HG03558 (cell line): ENCODE measurements around the gene PAM16.
"Not testable (repeated sequence)": the region's sequence is repeated elsewhere in the genome, so short reads cannot be mapped to it uniquely, and the experiment has no call there.

Experiments used
- ATAC-seq: cut with Tn5 transposase; IDR thresholded peaks from one replicate; pipeline ENCODE4 v1.9.1; 2021; ENCODE audit warnings: moderate number of reproducible peaks; ENCODE audit not compliant: unreplicated experiment; ENCODE audit errors: extremely low read depth

PAM16 gene

DNA sequence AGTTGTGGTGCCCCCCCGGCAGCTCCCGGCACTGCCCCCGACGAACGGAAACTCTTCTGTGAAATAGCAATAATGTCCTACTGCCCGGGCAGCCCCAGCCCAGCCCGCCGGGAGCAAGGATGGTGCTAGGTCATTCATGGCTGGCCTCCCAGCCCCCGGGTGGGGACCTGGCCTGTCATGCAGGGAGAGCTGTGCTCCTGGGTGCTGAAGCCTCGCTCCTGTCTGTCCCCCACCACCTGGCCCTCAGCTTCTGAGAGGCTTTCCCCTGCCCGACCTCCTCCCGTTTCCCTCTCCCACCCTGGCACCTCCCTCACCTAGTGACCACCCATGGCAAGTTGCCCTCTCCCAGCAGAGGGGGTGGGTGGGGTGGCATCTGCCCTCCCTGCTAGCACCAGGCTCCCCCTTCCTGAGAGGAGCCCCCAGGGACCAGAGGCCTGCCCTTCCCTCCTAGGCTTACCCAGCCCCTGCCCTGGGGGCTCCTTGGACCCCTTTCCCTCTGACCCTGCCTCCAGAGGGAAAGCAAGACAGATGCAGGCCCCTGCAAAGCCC is 13.5 kb downstream of the PAM16 start:
- no peak for ATAC-seq

DNA sequence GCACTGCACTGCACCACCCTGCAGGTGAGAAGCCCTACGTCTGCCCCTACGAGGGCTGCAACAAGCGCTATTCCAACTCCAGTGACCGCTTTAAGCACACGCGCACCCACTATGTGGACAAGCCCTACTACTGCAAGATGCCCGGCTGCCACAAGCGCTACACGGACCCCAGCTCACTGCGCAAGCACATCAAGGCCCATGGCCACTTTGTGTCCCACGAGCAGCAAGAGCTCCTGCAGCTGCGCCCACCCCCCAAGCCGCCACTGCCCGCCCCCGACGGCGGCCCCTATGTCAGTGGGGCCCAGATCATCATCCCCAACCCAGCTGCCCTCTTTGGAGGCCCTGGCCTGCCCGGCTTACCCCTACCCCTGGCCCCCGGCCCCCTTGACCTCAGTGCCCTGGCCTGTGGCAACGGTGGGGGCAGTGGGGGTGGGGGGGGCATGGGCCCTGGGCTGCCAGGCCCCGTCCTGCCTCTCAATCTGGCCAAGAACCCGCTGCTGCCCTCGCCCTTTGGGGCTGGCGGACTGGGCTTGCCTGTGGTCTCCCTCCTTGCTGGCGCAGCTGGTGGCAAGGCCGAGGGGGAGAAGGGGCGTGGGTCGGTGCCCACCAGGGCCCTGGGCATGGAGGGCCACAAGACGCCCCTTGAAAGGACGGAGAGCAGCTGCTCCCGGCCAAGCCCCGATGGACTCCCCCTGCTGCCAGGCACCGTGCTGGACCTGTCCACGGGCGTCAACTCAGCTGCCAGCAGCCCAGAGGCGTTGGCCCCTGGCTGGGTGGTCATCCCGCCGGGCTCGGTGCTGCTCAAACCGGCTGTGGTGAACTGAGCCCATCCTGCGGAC is 14.2 kb downstream of the PAM16 start:
- no peak for ATAC-seq

DNA sequence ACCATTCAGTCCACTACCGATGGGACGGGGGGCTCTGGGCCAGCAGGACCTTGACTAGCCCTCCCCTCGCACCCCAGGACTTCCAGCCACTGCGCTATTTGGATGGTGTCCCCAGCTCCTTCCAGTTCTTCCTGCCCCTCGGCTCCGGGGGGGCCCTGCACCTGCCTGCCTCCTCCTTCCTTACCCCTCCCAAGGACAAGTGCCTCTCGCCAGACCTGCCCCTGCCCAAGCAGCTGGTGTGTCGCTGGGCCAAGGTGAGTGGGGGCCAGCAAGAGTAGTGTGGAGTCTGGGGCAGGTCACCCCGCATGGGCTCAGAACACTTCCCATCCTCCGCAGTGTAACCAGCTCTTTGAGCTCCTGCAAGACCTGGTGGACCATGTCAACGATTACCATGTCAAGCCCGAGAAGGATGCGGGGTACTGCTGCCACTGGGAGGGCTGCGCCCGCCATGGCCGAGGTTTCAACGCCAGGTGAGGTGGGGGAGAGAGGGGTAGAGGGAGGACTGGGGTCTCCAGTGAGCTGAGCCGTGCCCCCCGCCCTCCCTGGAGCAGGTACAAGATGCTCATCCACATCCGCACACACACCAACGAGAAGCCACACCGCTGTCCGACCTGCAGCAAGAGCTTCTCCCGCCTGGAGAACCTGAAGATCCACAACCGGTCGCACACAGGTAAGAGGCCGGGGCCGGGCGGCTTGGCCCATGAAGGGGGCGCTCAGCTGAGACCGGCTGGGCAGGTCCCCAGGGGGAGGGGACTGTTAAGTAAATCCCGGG is 16.2 kb downstream of the PAM16 start:
- no peak for ATAC-seq

DNA sequence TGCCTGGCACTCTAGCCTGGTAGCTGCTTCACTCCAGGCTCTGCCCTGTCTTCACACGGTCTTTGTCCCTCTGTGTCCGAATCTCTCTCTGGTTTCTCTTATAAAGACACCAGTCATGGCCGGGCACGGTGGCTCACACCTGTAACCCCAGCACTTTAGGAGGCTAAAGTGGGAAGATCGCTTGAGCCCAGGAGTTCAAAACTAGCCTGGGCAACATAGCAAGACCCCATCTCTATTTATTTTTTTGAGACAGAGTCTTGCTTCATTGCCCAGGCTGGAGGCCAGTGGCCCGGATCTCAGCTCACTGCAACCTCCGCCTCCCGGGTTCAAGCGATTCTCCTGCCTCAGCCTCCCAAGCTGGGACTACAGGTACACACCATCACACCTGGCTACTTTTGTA is 17.4 kb downstream of the PAM16 start:
- ATAC-seq, result not testable (repeated sequence)

DNA sequence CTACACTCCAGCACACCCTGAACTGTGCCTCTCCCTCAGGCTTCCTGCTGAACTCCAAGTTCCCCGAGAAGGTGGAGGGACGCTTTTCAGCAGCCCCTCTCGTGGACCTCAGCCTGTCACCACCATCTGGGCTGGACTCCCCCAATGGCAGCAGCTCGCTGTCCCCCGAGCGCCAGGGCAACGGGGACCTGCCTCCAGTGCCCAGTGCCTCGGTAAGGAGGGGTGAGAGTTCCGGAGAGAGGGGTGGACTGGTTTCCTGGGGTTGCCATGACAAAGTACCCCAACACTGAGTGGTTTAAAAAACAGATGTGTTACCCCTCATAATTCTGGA is 17.8 kb downstream of the PAM16 start:
- ATAC-seq, result no peak

DNA sequence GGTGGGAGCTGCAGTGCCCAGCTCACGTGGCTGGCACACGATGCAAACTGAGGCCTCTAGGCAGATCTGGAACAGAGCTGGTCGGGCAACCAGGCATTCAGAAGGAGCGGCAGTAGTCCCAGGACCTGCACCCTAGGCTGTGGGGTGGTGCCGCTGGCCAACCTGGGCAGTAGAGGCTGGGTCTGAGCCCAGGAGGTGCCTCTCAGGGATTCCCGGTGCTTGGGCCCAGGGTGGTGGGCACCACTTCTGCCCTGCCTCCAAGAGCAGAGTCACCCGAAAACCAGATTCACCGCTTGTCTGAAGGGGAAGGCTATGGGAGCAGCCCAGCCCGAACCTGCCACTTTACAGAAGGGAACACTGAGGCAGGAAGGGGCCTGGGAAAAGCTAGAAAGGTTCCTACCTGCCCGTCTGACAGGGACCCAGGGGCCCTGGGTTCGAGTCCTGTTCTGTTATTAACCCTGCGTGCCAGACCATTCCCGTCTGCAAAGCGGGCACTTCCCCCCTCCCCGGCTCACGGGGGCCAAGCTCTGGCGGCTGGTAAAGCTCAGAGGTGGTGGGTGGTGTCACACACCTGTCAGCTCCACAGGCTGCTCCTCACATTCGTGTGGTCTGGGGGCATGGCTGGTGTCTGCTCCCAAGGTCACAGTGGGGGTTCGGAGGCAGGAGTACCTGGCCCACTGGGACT is 18.4 kb downstream of the PAM16 start:
- no peak for ATAC-seq

DNA sequence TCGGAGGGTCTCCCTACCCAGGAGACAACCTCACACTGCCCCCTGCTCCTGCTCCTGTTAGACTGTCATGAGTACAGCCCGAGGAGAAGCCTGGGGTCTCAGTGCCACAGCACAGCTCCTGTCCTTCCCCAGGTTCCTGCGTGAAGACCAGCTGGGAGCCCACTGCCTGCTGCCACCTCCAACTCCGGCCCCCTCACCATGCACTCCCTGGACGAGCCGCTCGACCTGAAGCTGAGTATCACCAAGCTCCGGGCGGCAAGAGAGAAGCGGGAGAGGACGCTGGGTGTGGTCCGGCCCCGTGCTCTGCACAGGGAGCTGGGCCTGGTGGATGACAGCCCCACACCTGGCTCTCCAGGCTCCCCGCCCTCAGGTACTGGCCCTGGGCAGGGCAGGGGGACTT is 19.0 kb downstream of the PAM16 start:
- no peak for ATAC-seq

DNA sequence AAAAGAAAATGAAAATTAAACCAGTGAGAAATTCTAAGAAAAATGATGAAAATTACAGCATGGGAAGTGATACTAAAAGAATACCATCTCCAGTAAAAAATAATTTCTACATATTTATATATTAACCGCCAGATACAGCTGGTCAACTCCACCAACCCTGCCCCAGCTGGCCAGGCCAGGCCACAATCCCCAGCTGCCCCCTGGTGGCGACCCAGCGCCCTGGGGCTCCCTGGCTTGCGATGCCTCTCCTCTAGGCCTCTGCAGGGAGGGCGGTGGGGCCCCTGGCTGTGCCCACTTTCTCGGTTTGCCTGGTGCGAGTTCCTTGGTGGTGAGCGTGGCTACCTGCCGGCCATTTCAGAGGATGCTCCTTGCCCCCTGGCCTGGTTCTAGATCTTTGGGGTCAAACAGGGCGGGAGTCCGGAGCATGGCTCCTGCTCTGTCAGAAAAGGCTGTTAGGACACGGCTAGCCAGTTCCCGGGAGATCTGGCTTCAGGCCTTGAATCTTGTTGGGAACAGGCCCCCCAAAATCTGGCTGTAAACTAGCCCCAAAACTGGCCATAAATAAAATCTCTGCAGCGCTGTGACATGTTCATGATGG is 20.7 kb downstream of the PAM16 start:
- no peak for ATAC-seq

DNA sequence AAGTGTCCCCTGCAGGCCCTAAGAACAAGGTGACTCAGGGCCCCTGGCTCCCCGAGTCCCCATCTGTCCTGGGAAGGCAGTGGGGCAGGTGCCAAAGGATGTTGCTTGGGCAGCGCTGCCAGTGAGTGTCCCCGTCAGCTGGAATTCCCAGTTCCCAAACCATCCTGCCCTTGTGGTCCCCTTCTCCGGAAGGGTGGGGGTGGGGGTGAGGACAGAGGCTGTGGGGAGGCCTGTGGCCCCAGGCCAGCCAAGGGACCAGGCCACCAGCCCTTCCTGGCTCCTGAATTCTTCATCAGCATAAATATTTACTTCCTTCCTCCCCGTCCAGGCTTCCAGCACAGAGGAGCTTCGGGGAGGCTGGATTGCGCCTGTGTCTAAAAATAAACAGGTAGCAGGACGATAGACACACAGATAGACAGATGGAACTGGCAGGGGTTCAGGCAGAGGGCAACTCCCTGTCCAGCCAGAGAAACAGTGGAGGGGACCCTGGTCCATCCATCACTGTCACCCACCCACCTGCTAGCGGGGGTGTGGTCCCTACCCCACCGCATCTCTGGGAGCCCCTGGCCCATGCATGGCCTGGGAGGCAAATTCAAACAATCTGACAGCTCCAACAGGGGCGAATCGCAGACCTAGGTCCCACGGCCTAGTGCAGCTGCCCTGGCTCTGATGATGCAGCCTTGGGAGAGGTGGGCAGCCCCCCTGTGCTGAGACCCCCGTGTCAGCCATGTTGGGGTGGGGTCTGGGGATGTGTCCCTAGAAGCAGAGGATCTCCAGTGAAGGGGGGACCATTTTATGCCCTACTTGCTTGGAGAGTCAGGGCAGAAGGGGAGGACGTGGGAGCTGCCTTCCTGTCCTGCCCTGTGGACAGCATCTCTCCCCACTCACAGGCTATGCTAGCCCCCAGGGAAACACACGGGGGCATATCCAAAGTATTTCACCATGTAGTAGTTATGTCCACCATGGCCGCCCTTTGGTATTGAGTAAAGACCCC is 22.0 kb downstream of the PAM16 start:
- ATAC-seq, result no peak

DNA sequence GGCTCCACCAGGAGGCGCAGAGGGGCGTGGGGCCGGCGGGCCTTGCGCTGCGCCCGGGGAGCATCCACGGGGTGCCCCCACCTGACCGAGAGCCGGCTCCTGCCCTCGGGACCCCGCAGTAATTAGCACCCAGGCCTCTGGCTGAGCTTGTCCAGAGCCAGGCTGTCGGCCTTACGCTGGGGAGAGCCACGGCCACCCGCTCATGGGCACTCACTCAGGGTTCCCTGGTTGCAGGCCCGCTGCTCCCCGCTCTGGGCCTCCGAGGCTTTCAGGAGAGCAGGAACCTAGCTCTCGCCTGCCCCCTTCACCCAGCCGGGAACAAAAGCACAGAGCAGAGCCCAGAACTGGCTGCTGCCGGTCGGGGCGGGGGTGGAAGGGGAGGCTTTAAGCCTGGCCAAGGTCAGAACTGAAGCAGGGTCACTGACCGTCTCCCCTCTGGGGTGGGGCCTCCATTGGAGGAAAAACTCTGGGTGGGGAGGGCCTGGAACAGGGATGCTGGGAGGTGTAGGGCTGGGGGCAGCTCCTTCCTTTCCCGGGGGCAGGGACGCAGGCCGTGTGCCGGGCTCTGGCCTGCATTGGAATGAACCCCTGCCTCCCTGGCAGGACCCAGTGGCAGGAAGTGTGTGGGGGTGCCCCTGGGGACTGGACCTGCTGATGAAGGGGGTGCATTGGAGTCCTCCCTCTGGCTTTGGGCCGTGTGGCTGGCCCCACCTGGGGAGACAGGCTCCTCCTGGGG is 22.9 kb downstream of the PAM16 start:
- no peak for ATAC-seq

DNA sequence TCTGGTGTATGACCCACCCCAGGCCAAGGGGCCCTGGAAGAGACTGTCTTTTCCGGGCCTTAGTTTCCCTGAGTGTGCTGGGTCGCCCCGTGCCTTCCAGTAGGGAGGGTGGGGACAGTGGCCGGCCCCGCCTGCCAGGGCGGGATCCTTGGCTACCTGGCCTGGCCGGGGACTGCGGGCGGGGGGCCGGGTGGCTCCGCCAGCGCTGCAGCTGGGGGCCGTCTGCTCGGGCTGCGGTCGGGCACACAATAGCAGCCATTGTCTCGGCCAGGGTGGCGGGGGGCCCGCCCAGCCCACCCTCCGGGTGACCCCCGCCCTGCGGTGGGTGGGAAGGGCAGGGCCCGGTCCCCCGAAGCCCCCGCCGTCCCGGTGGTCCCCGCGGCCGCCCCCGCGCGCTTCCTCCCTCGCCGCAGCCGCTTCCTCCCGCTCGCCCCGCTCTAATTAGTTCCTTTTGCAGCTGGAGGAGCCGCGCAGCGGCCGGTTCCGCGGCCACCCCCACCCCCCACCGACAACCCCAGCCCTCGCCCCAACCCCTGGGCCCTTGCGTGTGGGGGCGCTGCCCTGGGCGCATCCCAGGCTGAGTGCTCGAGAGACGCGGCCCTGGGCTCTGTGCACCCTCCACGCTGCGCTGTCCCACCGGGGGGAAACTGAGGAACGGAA is 23.6 kb downstream of the PAM16 start:
- ATAC-seq, result no peak

DNA sequence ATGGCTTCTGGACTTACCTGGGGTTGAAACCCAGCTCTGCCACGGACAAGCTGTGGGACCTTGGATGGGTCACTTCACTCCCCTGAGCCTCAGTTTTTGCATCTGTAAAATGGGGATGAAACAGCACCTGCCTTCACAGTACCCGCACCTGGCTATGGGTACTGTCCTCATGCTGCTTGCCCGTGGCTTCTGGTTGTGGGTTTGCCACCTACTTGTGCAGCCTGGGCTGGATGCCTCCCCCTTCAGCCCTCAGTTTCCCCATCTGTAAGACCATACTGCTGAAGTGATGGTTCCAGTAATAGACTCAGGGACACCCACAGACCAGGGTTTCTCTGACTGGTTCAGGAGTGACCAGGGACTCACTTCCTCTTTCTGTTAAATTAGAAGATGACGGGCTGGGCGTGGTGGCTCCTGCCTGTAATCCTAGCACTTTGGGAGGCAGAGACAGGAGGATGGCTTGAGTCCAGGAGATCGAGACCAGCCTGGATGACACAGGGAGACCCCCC is 25.8 kb downstream of the PAM16 start:
- ATAC-seq, result no peak

DNA sequence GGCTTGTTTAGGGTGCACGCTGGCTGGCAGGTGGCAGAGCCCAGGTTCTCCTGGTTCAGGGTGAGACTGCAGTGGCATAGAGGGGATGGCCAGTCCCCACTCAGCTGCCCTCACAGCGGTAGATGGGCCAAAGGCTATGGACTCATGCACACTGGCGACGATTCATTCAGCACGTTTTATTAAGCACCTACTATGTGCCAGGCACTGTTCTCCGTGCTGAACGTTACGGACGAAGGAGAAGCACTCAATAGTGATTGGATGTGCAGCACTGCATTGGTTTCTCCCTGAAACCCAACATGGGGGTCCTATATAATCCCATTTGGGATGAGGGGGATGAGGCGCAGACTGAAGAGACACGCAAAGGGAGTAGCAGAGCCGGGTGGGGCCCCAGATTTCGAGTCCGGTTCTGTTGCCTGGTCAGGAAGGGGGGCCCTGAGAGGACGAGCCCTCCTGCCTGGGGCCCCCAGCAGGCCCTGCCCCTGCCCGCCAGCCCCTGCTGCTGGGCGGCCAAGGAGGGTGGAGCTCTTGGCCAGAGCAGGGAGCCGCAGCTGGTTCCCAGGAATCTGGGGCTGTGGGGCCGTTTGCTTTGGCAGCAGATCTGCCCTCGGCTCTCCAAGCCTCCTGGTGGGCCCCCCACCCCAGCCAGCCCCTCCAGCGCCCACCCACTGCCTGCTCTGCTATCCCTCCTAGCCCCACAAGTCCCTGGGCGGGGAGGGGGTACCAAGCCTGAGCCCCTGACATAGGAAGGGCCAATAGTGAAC is 26.4 kb downstream of the PAM16 start:
- no peak for ATAC-seq

DNA sequence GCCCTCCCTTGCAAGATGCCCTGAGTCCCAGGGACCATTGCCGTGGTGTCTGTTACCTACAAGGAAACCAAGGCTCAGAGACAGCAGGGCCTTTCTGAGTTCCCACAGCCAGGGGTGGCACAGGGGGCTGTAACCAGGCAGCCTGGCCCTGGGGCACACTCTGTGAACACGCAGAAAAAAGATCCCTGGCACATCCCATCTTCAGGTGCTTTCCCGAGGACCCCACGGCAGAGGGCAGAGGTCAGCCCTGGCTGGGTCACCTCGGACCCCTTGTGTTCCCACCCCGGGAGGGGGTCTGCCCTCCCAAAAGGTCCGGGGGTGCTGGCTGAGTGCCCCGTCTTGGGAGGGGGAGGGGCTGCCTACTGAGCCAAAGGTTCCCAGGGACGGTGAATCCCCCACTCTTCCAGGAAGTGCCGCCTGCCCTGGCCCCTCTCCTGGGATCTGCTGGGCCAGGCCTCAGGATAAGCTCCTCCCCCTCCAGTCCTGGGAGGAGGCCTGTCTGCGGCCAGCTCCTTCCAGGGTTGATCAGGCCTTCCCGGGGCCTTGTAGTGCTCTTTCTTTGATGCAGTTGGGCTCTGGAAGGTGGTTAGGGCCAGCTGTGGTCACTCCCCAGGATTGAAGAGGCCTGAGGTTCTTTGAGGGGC is 27.2 kb downstream of the PAM16 start:
- no peak for ATAC-seq

DNA sequence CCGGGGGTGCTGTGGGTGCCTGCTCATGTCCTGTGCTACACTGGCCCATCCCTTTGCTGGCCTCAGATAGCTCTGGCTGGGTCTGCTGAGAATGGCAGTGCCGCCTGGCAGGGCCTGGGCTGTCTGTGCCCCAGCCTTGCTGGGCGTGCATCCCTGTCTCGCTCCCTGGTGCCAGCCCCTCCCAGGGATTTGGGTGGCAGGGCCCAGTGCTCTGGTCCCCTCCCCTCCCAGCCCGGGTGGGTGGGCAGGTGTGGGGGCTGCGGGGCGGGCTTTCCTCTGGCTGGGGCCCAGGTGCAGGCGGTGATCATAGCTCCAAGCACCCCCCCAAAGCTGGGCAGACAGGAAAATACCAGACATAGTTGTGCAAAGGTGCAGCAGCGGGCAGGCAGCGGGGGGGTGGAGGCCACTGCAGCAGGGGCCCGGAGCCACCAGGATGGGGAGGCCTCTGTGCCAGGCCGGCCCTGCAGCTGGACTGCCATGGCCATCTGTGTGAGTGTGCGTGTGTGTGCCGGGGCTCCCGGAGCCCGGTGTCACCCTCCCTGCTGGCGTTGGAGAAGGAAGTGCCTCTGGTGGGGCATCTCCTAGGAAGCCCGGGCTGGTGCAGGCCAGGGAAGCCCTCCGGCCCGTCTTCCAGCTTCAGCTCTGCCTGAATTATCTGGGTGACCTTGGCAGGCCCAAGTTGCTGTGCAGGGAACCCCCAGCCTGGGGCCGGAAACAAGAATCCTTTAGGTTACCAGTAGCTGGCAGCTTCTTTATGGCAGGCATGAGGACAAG is 27.9 kb downstream of the PAM16 start:
- no peak for ATAC-seq
